ENCODE measurements around the gene APLP2. TPM values are rescaled to one million over a fixed set of nuclear protein-coding genes. Genes with fewer than 3 reads are reported as not detected.

Gene APLP2
- total RNA-seq, 3 donors from 2014 or later: 328 to 406 (median 400) TPM

GRCh38 chr11:130181295-130182272 lies 111.9 kb downstream of the APLP2 start:
- H3K9me3 ChIP-seq: no peaks in the 10 kb centered on the region
- DNase-seq (peak; percentile 73 to 90 (median 76)), ATAC-seq (peak; percentile 72)
- no peaks in the 10 kb centered on the region for H3K36me3 ChIP-seq (ENCODE audit: low read depth)
- intact Hi-C loops (cut with DNase I, micrococcal nuclease): no loop called here
- H3K4me3 ChIP-seq: no peak overlapping the region
- H3K4me1 ChIP-seq (ENCODE audit: low read depth): peaks cover 45% of the 10 kb centered on the region
- TF ChIP-seq, protein P1, sequence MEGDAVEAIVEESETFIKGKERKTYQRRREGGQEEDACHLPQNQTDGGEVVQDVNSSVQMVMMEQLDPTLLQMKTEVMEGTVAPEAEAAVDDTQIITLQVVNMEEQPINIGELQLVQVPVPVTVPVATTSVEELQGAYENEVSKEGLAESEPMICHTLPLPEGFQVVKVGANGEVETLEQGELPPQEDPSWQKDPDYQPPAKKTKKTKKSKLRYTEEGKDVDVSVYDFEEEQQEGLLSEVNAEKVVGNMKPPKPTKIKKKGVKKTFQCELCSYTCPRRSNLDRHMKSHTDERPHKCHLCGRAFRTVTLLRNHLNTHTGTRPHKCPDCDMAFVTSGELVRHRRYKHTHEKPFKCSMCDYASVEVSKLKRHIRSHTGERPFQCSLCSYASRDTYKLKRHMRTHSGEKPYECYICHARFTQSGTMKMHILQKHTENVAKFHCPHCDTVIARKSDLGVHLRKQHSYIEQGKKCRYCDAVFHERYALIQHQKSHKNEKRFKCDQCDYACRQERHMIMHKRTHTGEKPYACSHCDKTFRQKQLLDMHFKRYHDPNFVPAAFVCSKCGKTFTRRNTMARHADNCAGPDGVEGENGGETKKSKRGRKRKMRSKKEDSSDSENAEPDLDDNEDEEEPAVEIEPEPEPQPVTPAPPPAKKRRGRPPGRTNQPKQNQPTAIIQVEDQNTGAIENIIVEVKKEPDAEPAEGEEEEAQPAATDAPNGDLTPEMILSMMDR (IDR thresholded peaks at IDR 0.05): no peak

DNA sequence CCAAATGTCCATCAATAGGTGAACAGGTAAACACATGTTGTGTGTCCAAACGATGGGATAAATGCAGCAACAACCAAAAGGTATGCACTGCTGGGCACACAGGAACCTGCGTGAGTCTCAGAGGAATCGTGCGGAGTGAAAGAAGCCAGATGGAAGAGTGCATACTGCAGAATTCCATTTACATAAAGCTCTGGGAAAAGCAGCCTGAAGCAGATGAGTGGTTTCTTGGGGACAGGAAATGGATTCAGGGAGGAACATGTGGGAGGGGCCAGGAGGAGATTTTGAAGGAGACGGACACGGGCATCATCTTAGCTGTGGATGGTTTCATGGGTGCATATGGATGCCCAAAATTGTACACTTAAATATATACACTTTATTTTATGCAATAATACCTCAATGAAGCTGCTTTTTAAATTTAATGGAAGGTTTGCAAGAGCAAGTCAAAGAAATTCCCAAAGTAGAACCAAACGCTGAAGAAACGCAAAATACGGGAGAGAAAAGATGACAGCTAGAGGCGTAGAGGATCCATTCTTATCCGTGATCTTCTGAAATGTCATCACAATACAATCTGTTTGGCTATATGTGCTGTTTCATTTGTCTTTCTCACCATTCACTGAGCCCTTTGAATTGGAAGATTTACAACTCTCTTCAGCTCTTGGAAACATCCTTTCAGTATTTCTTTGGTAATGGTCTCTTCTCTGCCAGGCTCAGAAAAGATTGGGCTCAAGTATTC lies 114.3 kb downstream of the APLP2 start:
- DNase-seq: no peak
- TF ChIP-seq, protein P1 (IDR thresholded peaks at IDR 0.05): no peak
- intact Hi-C loops (cut with DNase I, micrococcal nuclease): no loop called here
- Histone ChIP-seq H3K9me3 (no peaks in the 10 kb centered on the region), H3K36me3 (ENCODE audit: low read depth) (no peaks in the 10 kb centered on the region), H3K4me3 (no peak overlapping the region), H3K4me1 (ENCODE audit: low read depth) (peaks cover 57% of the 10 kb centered on the region)
- ATAC-seq: no peak

DNA sequence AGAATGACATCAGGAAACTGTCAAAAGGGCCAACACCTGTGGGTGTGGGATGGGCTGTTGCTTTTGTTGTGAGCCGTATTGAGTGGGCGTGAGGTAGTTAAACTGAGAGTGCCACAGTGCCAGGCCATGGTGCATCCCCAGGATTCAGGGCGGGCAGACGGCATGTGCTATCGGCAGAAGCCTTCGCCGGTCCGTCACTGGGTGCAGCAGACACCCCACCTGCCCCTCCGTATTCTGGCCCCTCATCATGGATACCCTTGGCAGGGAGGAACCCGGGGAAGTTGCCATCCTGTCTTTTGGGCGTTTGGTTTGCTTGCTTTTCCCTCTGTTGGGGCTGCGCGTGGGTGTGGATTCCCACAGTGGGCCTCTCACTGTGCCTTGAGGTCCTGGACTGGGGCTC lies 117.4 kb downstream of the APLP2 start:
- H3K9me3 ChIP-seq: no peaks in the 10 kb centered on the region
- TF ChIP-seq, protein P1 (IDR thresholded peaks at IDR 0.05): no peak
- H3K4me3 ChIP-seq: no peak overlapping the region
- peak in 1 of 3 donors; percentile 52 for DNase-seq
- H3K4me1 ChIP-seq (ENCODE audit: low read depth): peaks cover 51% of the 10 kb centered on the region
- intact Hi-C loops (cut with DNase I, micrococcal nuclease): no loop called here
- H3K36me3 ChIP-seq (ENCODE audit: low read depth): no peaks in the 10 kb centered on the region
- ATAC-seq: no peak

- TF ChIP-seq, protein P1 (IDR thresholded peaks at IDR 0.05): no peak
- DNase-seq (peak in 1 of 3 donors; percentile 54), ATAC-seq (no peak)
- peaks cover 43% of the 10 kb centered on the region for H3K4me1 ChIP-seq (ENCODE audit: low read depth)
- no peak overlapping the region for H3K4me3 ChIP-seq
- H3K36me3 ChIP-seq (ENCODE audit: low read depth): no peaks in the 10 kb centered on the region
- H3K9me3 ChIP-seq: no peaks in the 10 kb centered on the region
- intact Hi-C loops (cut with DNase I, micrococcal nuclease): no loop called here
Observed at GRCh38 chr11:130188047-130188446, 118.4 kb downstream of the APLP2 start.

GRCh38 chr11:130188585-130189347 lies 119.1 kb downstream of the APLP2 start:
- no peaks in the 10 kb centered on the region for H3K9me3 ChIP-seq
- H3K36me3 ChIP-seq (ENCODE audit: low read depth): no peaks in the 10 kb centered on the region
- ATAC-seq (no peak), DNase-seq (peak in 2 of 3 donors; percentile 49 to 52)
- peaks cover 43% of the 10 kb centered on the region for H3K4me1 ChIP-seq (ENCODE audit: low read depth)
- H3K4me3 ChIP-seq: no peak overlapping the region
- TF ChIP-seq, protein P1 (IDR thresholded peaks at IDR 0.05): no peak
- intact Hi-C loops (cut with DNase I, micrococcal nuclease): no loop called here
